WTC11 (cell line): Measurements from ENCODE around the gene DBH. TPM values are rescaled to one million over a fixed set of nuclear protein-coding genes. Genes with fewer than 3 reads are reported as not detected.
A peak's percentile ranks its signal among the peaks of the same experiment; 100 is the strongest.

Experiments
- ATAC-seq: fragments of 200-7000 bp; cut with Tn5 transposase; 2 replicates; pipeline ENCODE4 v1.10.0; 2021; ENCODE audit warnings: mild to moderate bottlenecking, moderate library complexity
- CTCF ChIA-PET: fragments of 300-600 bp; sonication (Branson Sonifier 250); formaldehyde crosslinking; loops from one replicate; lab custom pipeline; 2021; ENCODE audit warnings: antibody characterized with exemption; lab: Charles Lee
- POLR2A ChIA-PET: fragments of 350-600 bp; sonication (Branson Sonifier 250); formaldehyde crosslinking; loops from one replicate; lab custom pipeline; 2021; ENCODE audit warnings: antibody characterized with exemption; lab: Charles Lee
- DNase-seq: peaks from one replicate; pipeline ENCODE4 v3.0.0; 2021; ENCODE audit warnings: low spot score
- H3K27ac Mint-ChIP-seq: 2 replicates; pipeline ENCODE4 v1.8.0; 2021; ENCODE audit warnings: mixed read lengths
- H3K27me3 Mint-ChIP-seq: 2 replicates; pipeline ENCODE4 v1.8.0; 2021; ENCODE audit warnings: low read depth, mild to moderate bottlenecking, moderate library complexity, mixed read lengths
- H3K36me3 Mint-ChIP-seq: 2 replicates; pipeline ENCODE4 v1.8.0; 2021; ENCODE audit warnings: mixed read lengths
- H3K4me1 Mint-ChIP-seq: 2 replicates; pipeline ENCODE4 v1.8.0; 2022; ENCODE audit warnings: mixed read lengths
- H3K4me3 Mint-ChIP-seq: 2 replicates; pipeline ENCODE4 v1.8.0; 2021; ENCODE audit warnings: mild to moderate bottlenecking, moderate library complexity, mixed read lengths
- H3K9me3 Mint-ChIP-seq: 2 replicates; pipeline ENCODE4 v1.8.0; 2021; ENCODE audit warnings: mixed read lengths
- CBFB ChIP-seq: sonication (generic); formaldehyde crosslinking; IDR thresholded peaks from 2 replicates; pipeline ENCODE4 v1.8.1; 2022; ENCODE audit warnings: mild to moderate bottlenecking, low read depth, missing genetic modification reagents
- E2F4 ChIP-seq: sonication (generic); formaldehyde crosslinking; IDR thresholded peaks from 2 replicates; pipeline ENCODE4 v1.8.1; 2022; ENCODE audit warnings: low read depth, mild to moderate bottlenecking, moderate library complexity, missing genetic modification reagents, borderline replicate concordance
- EMX1 ChIP-seq: fragments of 250-450 bp; sonication (Bioruptor Pico); IDR thresholded peaks from 2 replicates; pipeline ENCODE4 v1.8.0; 2021; ENCODE audit warnings: mild to moderate bottlenecking
- ERG ChIP-seq: fragments of 250-450 bp; sonication (Bioruptor Pico); IDR thresholded peaks from 2 replicates; pipeline ENCODE4 v1.8.0; 2021; ENCODE audit warnings: mild to moderate bottlenecking
- ETV6 ChIP-seq: sonication (generic); formaldehyde crosslinking; IDR thresholded peaks from 2 replicates; pipeline ENCODE4 v1.8.1; 2022; ENCODE audit warnings: mild to moderate bottlenecking, missing genetic modification reagents
- GABPB1 ChIP-seq: sonication (generic); formaldehyde crosslinking; IDR thresholded peaks from 2 replicates; pipeline ENCODE4 v1.8.1; 2023; ENCODE audit warnings: mild to moderate bottlenecking, missing genetic modification reagents
- GTF2I ChIP-seq: fragments of 250-450 bp; sonication (Bioruptor Pico); conservative IDR thresholded peaks from 2 replicates; pipeline ENCODE4 v1.4.0; 2021; ENCODE audit warnings: mild to moderate bottlenecking
- HMGA2 ChIP-seq: fragments of 250-450 bp; sonication (Bioruptor Pico); IDR thresholded peaks from 2 replicates; pipeline ENCODE4 v1.4.0; 2021; ENCODE audit warnings: mild to moderate bottlenecking, moderate library complexity
- MAX ChIP-seq: sonication (generic); formaldehyde crosslinking; IDR thresholded peaks from 2 replicates; pipeline ENCODE4 v1.8.0; 2022; ENCODE audit warnings: mild to moderate bottlenecking, missing genetic modification reagents
- MXD4 ChIP-seq: fragments of 250-450 bp; sonication (Bioruptor Pico); IDR thresholded peaks from 2 replicates; pipeline ENCODE4 v1.8.0; 2021; ENCODE audit warnings: mild to moderate bottlenecking, moderate library complexity, borderline replicate concordance
- SP1 ChIP-seq: sonication (generic); formaldehyde crosslinking; conservative IDR thresholded peaks from 2 replicates; pipeline ENCODE4 v1.8.1; 2022; ENCODE audit warnings: missing genetic modification reagents
- TCF7 ChIP-seq: sonication (generic); formaldehyde crosslinking; IDR thresholded peaks from 2 replicates; pipeline ENCODE4 v1.8.0; 2022; ENCODE audit warnings: mild to moderate bottlenecking, low read depth, missing genetic modification reagents, moderate library complexity
- TEAD1 ChIP-seq: sonication (generic); formaldehyde crosslinking; IDR thresholded peaks from 2 replicates; pipeline ENCODE4 v1.8.0; 2022; ENCODE audit warnings: mild to moderate bottlenecking, missing genetic modification reagents
- TP53 ChIP-seq: sonication (generic); formaldehyde crosslinking; IDR thresholded peaks from 2 replicates; pipeline ENCODE4 v1.8.1; 2023; ENCODE audit warnings: mild to moderate bottlenecking, missing genetic modification reagents
- ZNF121 ChIP-seq: sonication (generic); formaldehyde crosslinking; IDR thresholded peaks from 2 replicates; pipeline ENCODE4 v1.8.0; 2023; ENCODE audit warnings: missing genetic modification reagents
- ZNF317 ChIP-seq: sonication (generic); formaldehyde crosslinking; IDR thresholded peaks from 2 replicates; pipeline ENCODE4 v1.8.1; 2023; ENCODE audit warnings: low read depth, mild to moderate bottlenecking, moderate library complexity, missing genetic modification reagents, borderline replicate concordance
- ZNF396 ChIP-seq: fragments of 250-450 bp; sonication (Bioruptor Pico); IDR thresholded peaks from 2 replicates; pipeline ENCODE4 v1.8.0; 2021; ENCODE audit warnings: mild to moderate bottlenecking, moderate library complexity, borderline replicate concordance
- ZNF416 ChIP-seq: fragments of 250-450 bp; sonication (Bioruptor Pico); IDR thresholded peaks from 2 replicates; pipeline ENCODE4 v1.9.0; 2021; ENCODE audit warnings: mild to moderate bottlenecking, inconsistent platforms
- ZNF423 ChIP-seq: fragments of 250-450 bp; sonication (Bioruptor Pico); IDR thresholded peaks from 2 replicates; pipeline ENCODE4 v2.1.2; 2022; ENCODE audit warnings: mild to moderate bottlenecking, moderate library complexity
- ZNF532 ChIP-seq: fragments of 250-450 bp; sonication (Bioruptor Pico); IDR thresholded peaks from 2 replicates; pipeline ENCODE4 v1.9.0; 2021; ENCODE audit warnings: mild to moderate bottlenecking, borderline replicate concordance
- total RNA-seq: library from RNA; stranded (reverse); gene quantifications from 3 replicates; pipeline ENCODE4 v1.2.3, GENCODE V29; 2021

Gene DBH
- total RNA-seq, 1 experiment from 2014 or later: 0.24 TPM

GRCh38 chr9:133692364-133692985, 56.3 kb downstream of the DBH start:
- H3K4me3 Mint-ChIP-seq: no peak overlapping the region
- TF ChIP-seq ZNF532: no peak
- no peak for TF ChIP-seq ETV6 (CRISPR knock-in tag)
- no peak for TF ChIP-seq ZNF423 (CRISPR knock-in tag)
- no peak for TF ChIP-seq TEAD1 (CRISPR knock-in tag)
- no peak for TF ChIP-seq ZNF396 (CRISPR knock-in tag)
- no peak for TF ChIP-seq ERG (CRISPR knock-in tag)
- TF ChIP-seq TP53: no peak
- TF ChIP-seq HMGA2 (CRISPR knock-in tag): no peak
- TF ChIP-seq EMX1 (CRISPR knock-in tag): no peak
- TF ChIP-seq MXD4 (CRISPR knock-in tag): no peak
- TF ChIP-seq ZNF121: no peak
- TF ChIP-seq GABPB1: no peak
- TF ChIP-seq, all 79 proteins: peak for 0
- no peaks in the 10 kb centered on the region for H3K27me3 Mint-ChIP-seq
- peak overlapping the region; percentile 45; the same call in 1 of the 2 replicates for H3K27ac Mint-ChIP-seq
- no peak for DNase-seq
- H3K4me1 Mint-ChIP-seq: no peaks in the 10 kb centered on the region
- CTCF ChIA-PET: interaction anchor here (1.2 to 1.5 kb wide), 3 partner anchors 10 to 103 kb away, joined by 3 to 5 read pairs (median 3); no protein-coding TSS in a partner anchor
- POLR2A ChIA-PET: no interaction called here
- no peak for ATAC-seq
- H3K36me3 Mint-ChIP-seq: no peaks in the 10 kb centered on the region
- no peaks in the 10 kb centered on the region for H3K9me3 Mint-ChIP-seq

- POLR2A ChIA-PET: no interaction called here
- TF ChIP-seq ZNF532 (no peak), MAX (CRISPR knock-in tag) (no peak), TCF7 (CRISPR knock-in tag) (no peak), EMX1 (CRISPR knock-in tag) (no peak), CBFB (CRISPR knock-in tag) (no peak), ZNF416 (no peak), ZNF317 (no peak), SP1 (CRISPR knock-in tag) (no peak), E2F4 (CRISPR knock-in tag) (no peak), GTF2I (CRISPR knock-in tag) (no peak)
- H3K4me3 Mint-ChIP-seq: no peak overlapping the region
- CTCF ChIA-PET: interaction anchor here (1.3 kb wide), 1 partner anchor 50 kb away, joined by 3 read pairs; no protein-coding TSS in a partner anchor
- H3K27me3 Mint-ChIP-seq: no peaks in the 10 kb centered on the region
- H3K27ac Mint-ChIP-seq: no peak overlapping the region; the same call in 1 of the 2 replicates
- DNase-seq: no peak
- no peaks in the 10 kb centered on the region for H3K9me3 Mint-ChIP-seq
- no peaks in the 10 kb centered on the region for H3K36me3 Mint-ChIP-seq
- no peaks in the 10 kb centered on the region for H3K4me1 Mint-ChIP-seq
- ATAC-seq: no peak
Measured at GRCh38 chr9:133693116-133693515, 57.0 kb downstream of the DBH start.
